Measurements from ENCODE around the gene LRCH1. TPM values are rescaled to one million over a fixed set of nuclear protein-coding genes. Genes with fewer than 3 reads are reported as not detected.

LRCH1 gene
- total and polyA plus RNA-seq, 5 donors, result 4.8 to 11.4 (median 10.2) TPM

DNA sequence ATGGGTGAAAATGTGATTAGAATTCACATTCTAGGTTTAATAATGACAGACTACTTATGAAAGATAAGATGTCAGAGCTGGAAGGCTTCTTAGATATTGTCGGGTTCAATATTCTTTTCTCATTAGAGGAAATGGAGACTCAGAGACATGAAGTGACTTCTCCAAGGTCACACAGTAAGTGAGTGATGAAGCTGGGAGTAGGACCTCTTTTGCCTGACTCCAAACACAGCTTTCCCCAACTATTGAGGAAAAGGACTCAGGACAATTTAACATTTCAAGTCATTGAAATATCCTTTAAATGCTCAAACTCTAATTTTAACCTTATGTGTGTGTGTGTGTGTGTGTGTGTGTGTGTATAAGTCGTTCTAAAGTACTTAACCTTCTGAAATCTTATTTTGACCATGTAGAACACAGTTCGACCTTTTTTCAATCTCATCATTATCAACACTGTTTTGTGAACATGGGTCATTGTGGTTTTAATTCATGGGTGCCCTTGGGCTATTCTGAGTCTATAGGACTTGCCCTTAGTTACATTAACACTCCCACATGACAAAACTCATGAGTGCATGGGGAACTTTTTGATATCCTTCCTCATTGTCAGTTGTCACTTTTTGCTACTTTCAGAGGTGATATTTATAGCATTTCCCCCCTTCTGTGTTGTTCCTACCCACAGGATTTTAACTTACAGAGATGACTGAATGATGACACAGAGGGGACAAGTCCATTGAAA is 53.0 kb downstream of the LRCH1 start:
- Histone ChIP-seq H3K27ac (ENCODE audit: low read length) (no peak overlapping the region), H3K27me3 (ENCODE audit: control insufficient read depth, insufficient read depth) (no peaks in the 10 kb centered on the region), H3K9me3 (ENCODE audit: control insufficient read depth, low read length) (no peaks in the 10 kb centered on the region), H3K4me3 (ENCODE audit: low read length) (no peak overlapping the region), H3K4me1 (ENCODE audit: control insufficient read depth, insufficient read depth, low read length) (peaks cover 20% of the 10 kb centered on the region)
- WGBS, result 64% methylated on average over 3 of the region's 3 CpGs
- intact Hi-C loops (cut with DNase I), result no loop called here
- no peak for ATAC-seq
- no peak for DNase-seq

DNA sequence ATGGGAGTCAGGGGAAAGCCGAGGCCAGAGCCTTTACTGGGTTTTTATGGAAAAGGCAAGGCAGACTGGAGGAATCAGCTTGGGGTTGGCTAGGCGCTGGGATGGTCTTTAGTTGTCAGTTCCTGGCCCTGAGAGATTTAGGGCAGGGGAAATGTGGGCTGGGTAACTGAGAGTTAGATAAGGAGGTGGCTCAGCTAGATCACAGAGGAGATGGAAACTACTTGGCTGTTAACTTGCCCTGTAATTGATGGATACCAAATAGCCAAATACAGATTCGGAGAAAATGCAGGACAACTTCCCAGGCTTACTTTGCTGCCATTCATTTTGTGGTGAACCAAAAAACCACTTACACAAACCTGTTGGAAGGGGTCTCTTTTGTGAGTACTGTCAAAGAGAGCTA is 54.0 kb downstream of the LRCH1 start:
- no peak for DNase-seq
- H3K4me3 ChIP-seq (ENCODE audit: low read length), result no peak overlapping the region
- 75% methylated on average over 3 of the region's 3 CpGs for WGBS
- H3K27ac ChIP-seq (ENCODE audit: low read length), result peak overlapping the region; percentile 32
- intact Hi-C loops (cut with DNase I), result no loop called here
- ATAC-seq, result peak in 1 of 2 donors; percentile 8
- H3K9me3 ChIP-seq (ENCODE audit: control insufficient read depth, low read length), result no peaks in the 10 kb centered on the region
- H3K27me3 ChIP-seq (ENCODE audit: control insufficient read depth, insufficient read depth), result no peaks in the 10 kb centered on the region
- peaks cover 20% of the 10 kb centered on the region for H3K4me1 ChIP-seq (ENCODE audit: control insufficient read depth, insufficient read depth, low read length)

DNA sequence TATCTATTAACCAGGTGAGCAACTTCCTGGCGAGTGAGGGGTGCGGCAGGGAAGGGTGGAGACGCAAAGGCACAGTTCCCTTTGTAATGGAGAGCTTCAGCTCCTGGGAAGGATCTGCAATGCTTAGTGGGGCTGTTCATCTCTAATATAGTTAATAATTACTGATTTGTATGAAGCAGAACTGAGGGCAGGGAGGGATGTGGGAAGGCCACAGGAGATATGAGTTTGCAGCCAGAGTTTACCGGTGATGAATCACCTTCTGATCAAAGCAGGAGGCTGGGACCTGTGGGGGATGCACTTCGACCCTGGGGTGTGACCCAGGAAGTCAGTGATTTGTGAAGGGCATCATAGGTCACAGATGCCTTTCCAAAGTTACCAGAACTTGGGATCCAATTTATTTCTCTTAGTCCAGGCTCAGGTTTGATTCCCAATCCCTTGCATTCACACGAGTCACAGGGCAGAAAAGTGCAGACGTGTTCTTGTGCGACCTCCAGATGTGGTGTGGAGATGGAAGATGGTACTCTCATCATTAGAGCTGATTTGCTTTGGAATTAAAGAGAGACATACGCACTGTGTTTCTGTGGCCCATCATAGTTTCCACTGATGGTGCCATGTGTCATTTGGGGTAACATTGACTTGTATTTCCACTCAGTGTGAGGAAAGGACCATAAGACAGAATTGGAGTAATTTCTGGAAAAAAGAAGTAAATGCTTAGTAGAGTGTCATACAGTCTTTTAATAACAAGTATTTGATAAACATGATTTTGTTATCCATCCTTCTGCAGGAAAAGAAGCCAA is 55.0 kb downstream of the LRCH1 start:
- H3K27ac ChIP-seq (ENCODE audit: low read length), result no peak overlapping the region
- H3K4me1 ChIP-seq (ENCODE audit: control insufficient read depth, insufficient read depth, low read length), result peaks cover 17% of the 10 kb centered on the region
- H3K9me3 ChIP-seq (ENCODE audit: control insufficient read depth, low read length), result no peaks in the 10 kb centered on the region
- ATAC-seq (no peak), DNase-seq (no peak)
- 69% methylated on average over 9 of the region's 9 CpGs for whole genome bisulfite sequencing
- intact Hi-C loops (cut with DNase I), result no loop called here
- H3K4me3 ChIP-seq (ENCODE audit: low read length), result no peak overlapping the region
- no peaks in the 10 kb centered on the region for H3K27me3 ChIP-seq (ENCODE audit: control insufficient read depth, insufficient read depth)

DNA sequence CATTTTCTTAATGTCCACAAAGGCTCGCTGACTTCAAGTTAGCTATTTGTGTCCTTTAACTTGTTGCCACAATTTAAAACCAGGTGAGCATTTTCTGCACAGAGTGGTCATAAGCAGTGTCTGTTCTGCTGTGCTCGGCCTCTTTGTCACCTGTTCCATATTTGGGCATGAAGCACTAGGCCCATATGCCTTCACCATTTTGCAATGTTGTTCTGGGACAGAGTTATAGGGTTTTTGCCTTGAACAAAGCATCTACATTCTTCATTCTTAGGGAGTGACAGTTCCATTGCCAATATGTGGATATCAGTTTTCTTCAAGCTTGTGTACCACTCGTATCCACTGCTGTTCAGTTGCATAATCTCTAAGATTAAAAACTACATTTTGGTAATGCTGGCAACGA is 56.1 kb downstream of the LRCH1 start:
- Histone ChIP-seq H3K27ac (ENCODE audit: low read length) (no peak overlapping the region), H3K4me3 (ENCODE audit: low read length) (no peak overlapping the region), H3K27me3 (ENCODE audit: control insufficient read depth, insufficient read depth) (no peaks in the 10 kb centered on the region), H3K9me3 (ENCODE audit: control insufficient read depth, low read length) (no peaks in the 10 kb centered on the region), H3K4me1 (ENCODE audit: control insufficient read depth, insufficient read depth, low read length) (peaks cover 16% of the 10 kb centered on the region)
- intact Hi-C loops (cut with DNase I), result no loop called here
- 78% methylated on average over 4 of the region's 4 CpGs for WGBS
- DNase-seq, result no peak
- ATAC-seq, result no peak

DNA sequence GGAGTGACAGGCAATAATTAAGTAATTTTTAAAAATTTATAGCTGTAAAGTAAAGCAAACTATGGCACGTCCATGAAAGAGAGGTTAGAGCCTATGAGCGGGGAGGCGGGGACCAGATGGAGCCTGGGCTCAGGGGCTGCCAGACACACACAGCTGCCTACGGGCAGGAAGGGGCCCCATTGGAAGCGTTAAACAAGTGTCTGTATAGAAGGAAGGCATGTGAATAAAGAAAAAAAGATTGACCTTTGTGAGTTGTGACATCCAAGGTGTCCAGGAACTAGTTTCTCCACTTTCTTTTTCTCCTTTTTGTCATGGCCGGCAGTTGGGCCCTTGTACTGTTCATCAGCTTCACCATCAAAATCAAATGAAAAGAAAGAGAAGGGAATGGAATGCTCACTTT is 56.8 kb downstream of the LRCH1 start:
- WGBS, result 91% methylated on average over 6 of the region's 6 CpGs
- ATAC-seq, result no peak
- intact Hi-C loops (cut with DNase I), result loop anchor here in 1 of 4 donors (10.0 kb wide), 1 partner anchor 55 kb away; no protein-coding TSS in a partner anchor
- Histone ChIP-seq H3K4me3 (ENCODE audit: low read length) (no peak overlapping the region), H3K27me3 (ENCODE audit: control insufficient read depth, insufficient read depth) (no peaks in the 10 kb centered on the region), H3K27ac (ENCODE audit: low read length) (no peak overlapping the region), H3K9me3 (ENCODE audit: control insufficient read depth, low read length) (no peaks in the 10 kb centered on the region), H3K4me1 (ENCODE audit: control insufficient read depth, insufficient read depth, low read length) (peaks cover 13% of the 10 kb centered on the region)
- no peak for DNase-seq

DNA sequence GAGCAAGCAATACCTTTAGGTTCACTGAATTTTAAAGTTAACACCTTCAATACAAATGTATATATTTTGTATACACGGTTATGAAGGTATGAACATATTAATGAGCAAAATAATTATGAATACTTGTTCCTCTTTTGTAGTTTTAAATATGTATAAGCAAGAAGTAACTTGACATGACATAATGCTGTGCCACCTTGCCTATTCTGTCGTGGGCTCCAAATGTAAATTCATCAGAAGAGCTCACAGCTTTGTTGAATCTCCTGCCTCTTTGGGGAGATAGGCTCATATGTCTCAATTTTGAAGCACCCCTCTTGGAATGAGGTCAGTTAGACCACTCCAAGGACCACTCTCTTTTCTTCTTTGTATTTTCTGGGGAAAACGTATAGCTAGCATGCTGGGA is 59.3 kb downstream of the LRCH1 start:
- H3K9me3 ChIP-seq (ENCODE audit: control insufficient read depth, low read length), result no peaks in the 10 kb centered on the region
- no peak for ATAC-seq
- intact Hi-C loops (cut with DNase I), result loop anchor here in 1 of 4 donors (10.0 kb wide), 1 partner anchor 53 kb away; no protein-coding TSS in a partner anchor
- H3K27me3 ChIP-seq (ENCODE audit: control insufficient read depth, insufficient read depth), result no peaks in the 10 kb centered on the region
- H3K27ac ChIP-seq (ENCODE audit: low read length), result no peak overlapping the region
- DNase-seq, result no peak
- WGBS, result 89% methylated on average over 3 of the region's 3 CpGs
- no peak overlapping the region for H3K4me3 ChIP-seq (ENCODE audit: low read length)
- peaks cover 13% of the 10 kb centered on the region for H3K4me1 ChIP-seq (ENCODE audit: control insufficient read depth, insufficient read depth, low read length)

DNA sequence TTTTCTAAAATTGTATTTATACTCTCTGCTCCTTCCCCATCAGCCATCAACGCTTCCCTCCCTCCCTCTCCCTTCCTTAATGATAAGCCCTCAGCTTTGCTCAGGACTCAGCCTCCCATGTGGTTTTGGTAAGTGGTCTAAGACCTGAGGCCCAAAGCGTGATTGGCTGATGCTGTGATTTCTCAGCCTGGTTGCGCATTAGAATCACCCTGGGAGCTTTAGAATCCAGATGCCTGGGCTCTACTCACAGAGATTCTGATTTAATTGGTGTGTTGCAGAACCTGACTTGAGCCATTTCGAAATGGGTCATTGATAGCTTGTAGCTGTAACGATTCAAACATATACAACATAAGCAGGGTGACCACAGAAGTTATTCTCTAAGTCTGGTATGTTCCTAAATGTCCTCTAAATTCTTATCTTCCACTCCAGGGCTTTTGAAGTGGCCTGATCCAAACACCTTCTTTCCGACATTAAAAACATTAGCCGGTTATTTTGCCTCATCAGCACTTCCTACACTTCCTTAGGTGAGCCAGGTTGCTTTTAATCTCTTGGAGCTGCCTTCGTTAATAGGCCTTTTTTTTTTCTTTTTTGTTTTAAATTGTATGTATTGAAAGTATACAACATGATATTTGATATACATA is 60.6 kb downstream of the LRCH1 start:
- WGBS, result 80% methylated on average over 8 of the region's 8 CpGs
- H3K4me3 ChIP-seq (ENCODE audit: low read length), result no peak overlapping the region
- no peaks in the 10 kb centered on the region for H3K27me3 ChIP-seq (ENCODE audit: control insufficient read depth, insufficient read depth)
- peaks cover 7% of the 10 kb centered on the region for H3K4me1 ChIP-seq (ENCODE audit: control insufficient read depth, insufficient read depth, low read length)
- ATAC-seq (no peak), DNase-seq (no peak)
- H3K9me3 ChIP-seq (ENCODE audit: control insufficient read depth, low read length), result no peaks in the 10 kb centered on the region
- no peak overlapping the region for H3K27ac ChIP-seq (ENCODE audit: low read length)
- intact Hi-C loops (cut with DNase I), result loop anchor here in 1 of 4 donors (10.0 kb wide), 1 partner anchor 51 kb away; no protein-coding TSS in a partner anchor

DNA sequence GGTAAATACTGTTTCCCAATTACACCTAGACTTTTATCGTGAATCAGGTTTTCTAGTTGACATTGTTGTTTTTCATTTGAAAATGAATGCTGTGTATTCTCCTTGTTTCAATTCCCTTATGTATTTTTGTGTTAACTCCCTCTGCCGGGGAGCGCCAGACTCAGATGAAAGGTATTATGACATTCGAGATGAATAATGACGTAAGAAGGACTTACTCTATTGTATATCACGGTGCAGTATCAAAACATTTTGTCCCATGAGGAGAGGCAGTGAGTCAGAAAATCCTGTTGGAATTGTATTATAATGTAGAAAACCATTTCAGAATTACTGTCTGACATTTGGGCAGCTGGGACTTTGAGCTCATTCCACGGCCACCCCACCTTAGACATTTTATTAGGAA is 61.6 kb downstream of the LRCH1 start:
- Histone ChIP-seq H3K4me3 (ENCODE audit: low read length) (no peak overlapping the region), H3K9me3 (ENCODE audit: control insufficient read depth, low read length) (no peaks in the 10 kb centered on the region), H3K27me3 (ENCODE audit: control insufficient read depth, insufficient read depth) (no peaks in the 10 kb centered on the region), H3K4me1 (ENCODE audit: control insufficient read depth, insufficient read depth, low read length) (peaks cover 7% of the 10 kb centered on the region), H3K27ac (ENCODE audit: low read length) (no peak overlapping the region)
- 58% methylated on average over 7 of the region's 7 CpGs for WGBS
- intact Hi-C loops (cut with DNase I), result loop anchor here in 1 of 4 donors (10.0 kb wide), 1 partner anchor 50 kb away; no protein-coding TSS in a partner anchor
- ATAC-seq (peak in 1 of 2 donors; percentile 45), DNase-seq (no peak)

DNA sequence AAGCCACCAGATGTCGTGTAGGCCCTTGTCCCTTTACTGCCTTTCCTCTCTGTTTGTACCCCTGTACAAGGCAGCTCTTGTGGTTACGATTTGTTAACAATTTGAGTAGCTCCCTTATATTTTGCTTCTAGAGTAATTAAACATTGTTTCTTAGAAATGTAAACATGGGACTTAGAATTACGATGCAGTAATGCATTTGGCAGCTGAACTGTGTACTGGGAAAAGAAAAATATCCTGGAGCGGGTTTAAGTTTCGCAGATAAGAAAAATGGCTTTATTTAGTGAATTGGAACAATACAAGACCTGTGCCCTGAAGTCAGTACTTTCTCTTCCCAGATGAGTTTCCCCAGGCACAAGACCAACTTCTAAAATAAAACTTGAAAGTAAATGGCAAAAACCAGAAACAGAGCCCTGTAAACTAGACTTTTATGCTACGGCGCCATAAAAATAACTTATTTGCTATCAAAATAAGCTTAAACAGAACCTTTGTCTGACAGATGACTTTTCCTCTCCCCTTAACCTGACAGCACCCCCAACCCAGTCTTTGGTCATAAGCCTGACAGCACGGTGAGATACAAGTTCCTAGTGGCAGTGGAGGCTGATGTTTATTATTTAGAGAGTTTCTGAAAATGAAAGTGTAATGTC is 63.0 kb downstream of the LRCH1 start:
- no peak for DNase-seq
- Histone ChIP-seq H3K9me3 (ENCODE audit: control insufficient read depth, low read length) (no peaks in the 10 kb centered on the region), H3K27ac (ENCODE audit: low read length) (peak overlapping the region; percentile 64), H3K4me1 (ENCODE audit: control insufficient read depth, insufficient read depth, low read length) (peaks cover 10% of the 10 kb centered on the region), H3K4me3 (ENCODE audit: low read length) (peak overlapping the region; percentile 7), H3K27me3 (ENCODE audit: control insufficient read depth, insufficient read depth) (no peaks in the 10 kb centered on the region)
- intact Hi-C loops (cut with DNase I), result loop anchor here in 1 of 4 donors (10.0 kb wide), 1 partner anchor 49 kb away; no protein-coding TSS in a partner anchor
- peak; percentile 72 to 73 for ATAC-seq
- 35% methylated on average over 8 of the region's 8 CpGs for WGBS

DNA sequence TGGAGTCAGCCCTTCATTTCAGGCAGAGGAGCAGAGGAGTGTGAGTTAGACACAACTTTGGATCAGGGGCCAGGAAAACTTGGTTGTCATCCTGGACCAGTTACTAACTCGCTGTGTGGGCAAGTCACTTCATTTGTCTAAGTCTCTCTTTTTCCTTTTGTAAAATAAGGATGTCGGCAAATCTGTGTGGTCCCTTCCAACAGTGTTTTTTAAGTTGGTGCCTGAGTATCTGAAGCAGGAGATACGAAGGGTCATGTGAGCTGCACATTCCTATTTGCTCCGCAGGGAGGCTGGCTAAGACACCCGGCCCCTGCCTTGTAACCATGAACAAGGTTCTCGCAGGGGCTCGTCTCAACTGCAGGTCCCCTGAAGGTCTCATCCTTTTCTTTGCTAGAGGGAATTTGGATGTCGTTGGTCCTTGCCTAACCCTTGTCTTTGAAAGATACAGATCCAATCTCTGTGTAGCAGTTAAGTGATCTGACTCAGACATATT is 64.3 kb downstream of the LRCH1 start:
- Histone ChIP-seq H3K27ac (ENCODE audit: low read length) (peak overlapping the region; percentile 2), H3K9me3 (ENCODE audit: control insufficient read depth, low read length) (no peaks in the 10 kb centered on the region), H3K4me1 (ENCODE audit: control insufficient read depth, insufficient read depth, low read length) (peaks cover 10% of the 10 kb centered on the region), H3K27me3 (ENCODE audit: control insufficient read depth, insufficient read depth) (no peaks in the 10 kb centered on the region), H3K4me3 (ENCODE audit: low read length) (no peak overlapping the region)
- ATAC-seq (peak in 1 of 2 donors; percentile 15), DNase-seq (no peak)
- 48% methylated on average over 8 of the region's 8 CpGs for WGBS
- intact Hi-C loops (cut with DNase I), result loop anchor here in 1 of 4 donors (10.0 kb wide), 1 partner anchor 48 kb away; no protein-coding TSS in a partner anchor

Measured in right cardiac atrium (tissue), 5 donors.